Suprapubic skin (tissue), 4 donors: ENCODE results near the gene SIL1.

Experiments
- CTCF ChIP-seq, 2 donors: fragments of 200-600 bp in 1 of 2; fragments of 450-650 bp in 1 of 2; sonication (generic) in 1 of 2; IDR thresholded peaks; one replicate each; pipeline ENCODE4 v1.5.1; 2016 to 2019; ENCODE audit warnings: antibody characterized with exemption in 2 of 2, mild to moderate bottlenecking in 1 of 2, moderate library complexity in 1 of 2
- POLR2A ChIP-seq, 2 donors: fragments of 450-650 bp; IDR thresholded peaks; one replicate each; pipeline ENCODE4 v1.6.1; 2017; ENCODE audit warnings: antibody characterized with exemption in 2 of 2, mild to moderate bottlenecking in 2 of 2, moderate library complexity in 2 of 2
- POLR2AphosphoS5 ChIP-seq, 3 donors: sonication (generic); formaldehyde crosslinking; IDR thresholded peaks; one replicate each; pipeline ENCODE4 v1.6.1; 2017; ENCODE audit warnings: antibody characterized with exemption in 3 of 3

GRCh38 chr5:139125991-139126390 lies 72.2 kb downstream of the SIL1 start:
- no peak for TF ChIP-seq POLR2AphosphoS5 (IDR thresholded peaks at IDR 0.05)
- no peak for TF ChIP-seq POLR2A (IDR thresholded peaks at IDR 0.05)
- TF ChIP-seq CTCF (IDR thresholded peaks at IDR 0.05), result no peak
